Stimulated activated CD8-positive, alpha-beta memory T cell treated with anti-CD3 and anti-CD28 coated beads, Interleukin-7, amount 100 ng/mL, for 1 hour (primary cell): ENCODE data around the gene SLC9A4.

Experiments used
- DNase-seq, 2 donors: peaks; one replicate each; pipeline ENCODE4 v3.0.0-alpha.2; 2020; ENCODE audit warnings: low read depth in 2 of 2

Gene SLC9A4

GRCh38 chr2:102455061-102455670 lies 17.9 kb upstream of the SLC9A4 start:
- no peak for DNase-seq

- no peak for DNase-seq
These were observed 12.6 kb upstream of the SLC9A4 start for GRCh38 chr2:102460467-102460866.

DNA sequence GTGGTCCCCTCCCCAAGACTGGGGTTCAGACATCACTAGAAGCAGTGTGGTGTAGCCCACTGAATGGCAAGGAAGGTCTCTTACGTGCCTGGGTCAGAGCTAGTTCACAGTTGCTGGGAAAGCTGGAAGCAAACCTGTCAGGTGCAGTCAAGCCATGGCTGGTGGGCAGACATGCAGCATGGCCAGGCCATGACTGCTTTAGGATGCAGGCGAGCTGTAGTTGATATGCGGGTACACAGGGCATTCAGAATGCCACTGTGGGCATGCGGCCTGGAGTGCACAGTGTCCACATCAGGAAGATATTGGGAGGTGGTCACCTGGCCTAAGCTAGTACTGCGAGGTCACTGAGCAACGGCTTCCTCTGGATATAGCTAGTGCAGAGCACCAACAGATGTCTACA lies 11.8 kb upstream of the SLC9A4 start:
- DNase-seq = no peak

DNA sequence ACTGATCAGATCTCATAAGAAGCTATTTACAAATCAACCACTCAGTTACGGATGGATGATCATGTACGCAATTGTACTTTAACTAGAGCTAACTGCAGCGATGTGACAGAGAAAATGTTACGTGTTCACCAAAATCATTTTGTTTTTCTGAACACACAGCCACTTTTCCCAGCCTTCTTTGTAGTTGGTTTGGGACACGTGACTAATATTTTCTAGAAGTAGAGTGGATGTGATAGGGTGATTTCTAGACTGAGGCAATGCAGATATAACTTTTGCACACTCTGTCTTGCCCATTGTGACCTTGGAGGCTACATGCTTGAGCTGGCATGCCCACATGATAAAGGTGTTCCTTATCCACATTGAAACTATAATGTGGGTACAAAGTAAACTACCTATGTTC lies 9.9 kb upstream of the SLC9A4 start:
- DNase-seq = no peak

GRCh38 chr2:102470168-102470567 lies 2.9 kb upstream of the SLC9A4 start:
- DNase-seq = no peak

DNA sequence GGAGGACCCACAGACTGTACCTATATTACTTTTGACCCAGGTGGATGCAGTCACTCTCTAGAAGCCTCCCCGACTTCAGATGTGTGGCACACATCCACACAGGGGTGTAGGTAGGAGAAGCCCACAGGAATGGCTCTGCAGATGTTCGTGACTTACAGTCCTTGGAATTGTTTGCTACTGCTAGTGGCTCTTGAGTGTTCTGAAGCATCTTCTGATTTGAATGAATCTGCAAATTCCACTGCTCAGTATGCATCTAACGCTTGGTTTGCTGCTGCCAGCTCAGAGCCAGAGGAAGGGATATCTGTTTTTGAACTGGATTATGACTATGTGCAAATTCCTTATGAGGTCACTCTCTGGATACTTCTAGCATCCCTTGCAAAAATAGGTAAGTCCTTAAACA lies 605 bp downstream of the SLC9A4 start:
- no peak for DNase-seq

GRCh38 chr2:102474785-102475184 lies 1.8 kb downstream of the SLC9A4 start:
- no peak for DNase-seq

GRCh38 chr2:102478686-102479470 lies 5.9 kb downstream of the SLC9A4 start:
- no peak for DNase-seq

- no peak for DNase-seq
These were observed 7.5 kb downstream of the SLC9A4 start for GRCh38 chr2:102480285-102481195.

DNA sequence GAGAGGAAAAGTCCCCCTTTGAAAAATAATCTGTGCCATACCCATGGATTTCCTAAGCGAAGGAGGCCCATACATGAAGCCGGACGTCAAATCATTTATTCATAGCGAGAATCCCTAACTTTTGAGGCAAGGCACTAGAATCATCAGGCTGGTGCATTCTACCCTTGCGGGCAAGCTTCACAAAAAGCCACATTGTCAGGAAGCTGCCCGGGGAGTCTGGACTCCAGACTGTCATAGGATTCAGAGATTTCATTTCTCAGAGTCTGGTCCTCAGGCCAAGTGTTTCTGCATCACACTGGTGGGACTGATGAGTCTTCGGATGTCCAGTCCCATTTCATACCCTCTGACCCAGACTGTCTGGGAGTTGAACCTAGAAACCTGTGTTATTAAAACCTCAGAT lies 8.9 kb downstream of the SLC9A4 start:
- DNase-seq = no peak

- no peak for DNase-seq
These were observed 10.1 kb downstream of the SLC9A4 start for GRCh38 chr2:102483086-102483485.

DNA sequence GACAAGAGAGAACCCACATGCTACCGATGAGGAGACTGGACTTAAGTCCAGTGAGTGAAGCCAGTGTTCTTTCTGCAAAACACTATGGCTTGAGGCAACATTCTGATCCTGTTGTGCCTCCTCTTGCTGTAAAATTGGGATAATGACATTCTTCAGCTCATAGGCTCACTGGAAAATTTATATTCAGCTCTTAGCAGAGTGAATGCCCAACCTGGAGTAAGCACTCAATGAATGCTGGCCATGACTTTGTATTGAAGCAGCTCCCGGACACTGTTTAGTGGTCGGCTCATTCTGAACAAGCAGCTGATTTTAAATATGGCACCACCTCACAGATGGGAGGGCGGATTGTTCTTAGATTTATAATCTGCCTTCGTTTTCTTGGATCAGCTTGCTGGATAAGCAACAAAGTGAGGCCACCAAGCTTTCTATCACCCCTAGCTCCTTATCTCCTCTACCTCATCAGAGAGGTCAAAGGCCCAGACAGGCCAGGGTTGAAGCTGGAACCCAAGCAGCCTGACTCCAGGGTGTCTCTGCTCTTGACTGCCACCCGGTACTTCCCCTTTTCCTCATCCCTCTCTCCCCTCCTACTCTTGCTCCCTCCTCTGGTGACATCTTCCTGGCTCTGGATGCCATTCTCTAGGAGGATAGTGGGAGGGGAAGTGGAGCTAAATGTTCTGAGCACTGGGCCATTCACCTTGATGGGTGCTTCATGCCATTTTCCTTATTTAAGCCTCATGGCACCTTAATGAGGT lies 11.5 kb downstream of the SLC9A4 start:
- DNase-seq = no peak

- DNase-seq = no peak
These were observed 12.2 kb downstream of the SLC9A4 start for GRCh38 chr2:102485147-102485785.

DNA sequence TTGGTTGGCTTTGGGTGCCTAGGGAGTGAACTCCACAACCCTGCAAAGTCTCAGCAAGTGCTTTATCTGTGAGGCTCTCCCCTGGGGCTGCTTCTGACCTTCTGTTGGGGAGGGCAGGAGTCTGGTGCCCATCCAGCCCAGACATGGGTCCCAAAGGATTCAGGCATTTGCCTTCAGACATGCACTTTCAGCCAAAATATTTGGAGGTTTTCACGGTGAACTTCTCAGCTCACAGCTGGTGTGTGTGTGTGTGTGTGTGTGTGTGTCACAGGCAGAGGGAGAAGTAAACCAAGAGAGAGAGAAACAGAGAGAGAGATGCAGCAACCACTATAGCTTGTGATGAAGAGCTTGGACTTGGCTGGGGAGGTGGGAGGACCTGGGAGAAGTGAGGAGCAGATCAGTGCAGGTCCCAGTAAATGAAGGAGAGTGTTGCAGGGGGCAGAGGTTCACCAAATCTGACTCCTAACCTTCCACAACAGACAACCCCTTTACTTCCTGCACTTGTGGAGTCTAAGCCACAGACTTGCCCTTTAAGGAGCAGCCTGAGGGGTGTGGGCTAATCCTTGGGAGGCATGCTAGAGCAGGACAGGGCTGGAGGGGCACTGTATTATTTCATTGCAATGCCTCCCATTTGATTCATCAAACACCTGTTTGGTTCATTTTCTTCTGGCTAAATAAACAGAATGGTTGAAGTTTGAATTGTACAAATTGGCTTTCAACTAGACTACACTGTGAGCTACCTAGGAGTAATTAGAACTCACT lies 14.1 kb downstream of the SLC9A4 start:
- DNase-seq = no peak

DNA sequence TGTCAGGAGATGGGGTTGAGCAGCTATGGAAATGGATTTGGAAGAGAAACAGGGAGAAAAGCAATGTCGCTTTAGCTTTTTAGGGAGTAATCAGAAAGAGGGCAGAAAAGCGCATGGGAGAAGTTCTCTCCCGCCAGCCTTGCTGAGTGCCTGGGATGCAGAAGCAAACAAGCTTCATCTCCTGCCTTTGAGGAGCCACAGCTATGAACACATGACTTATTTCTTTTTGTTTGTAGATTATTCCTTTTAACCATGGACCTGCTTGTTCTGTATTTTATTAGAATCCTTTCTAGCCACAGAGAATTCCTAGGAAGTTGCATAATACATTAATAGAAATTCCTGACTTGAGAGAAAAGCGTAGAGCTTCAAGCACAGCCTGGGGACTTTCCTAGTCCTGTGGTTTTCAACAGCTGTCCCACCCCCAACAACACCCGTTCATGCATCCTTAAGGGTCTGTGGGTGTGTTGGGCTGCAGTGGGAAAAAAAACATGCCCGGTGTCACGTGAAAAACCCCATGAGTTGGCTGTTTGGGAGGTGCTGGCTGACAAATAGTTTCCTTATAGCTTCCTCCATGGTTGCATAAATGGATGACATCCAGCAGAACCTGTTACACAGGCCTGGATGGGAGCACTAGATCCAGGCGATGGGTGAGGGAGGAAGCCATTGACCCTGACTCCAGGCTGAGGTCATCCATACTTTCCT lies 14.9 kb downstream of the SLC9A4 start:
- no peak for DNase-seq

GRCh38 chr2:102489646-102490045 lies 16.6 kb downstream of the SLC9A4 start:
- DNase-seq = no peak

GRCh38 chr2:102492006-102492405 lies 19.0 kb downstream of the SLC9A4 start:
- no peak for DNase-seq

GRCh38 chr2:102494570-102494969 lies 21.5 kb downstream of the SLC9A4 start:
- no peak for DNase-seq

DNA sequence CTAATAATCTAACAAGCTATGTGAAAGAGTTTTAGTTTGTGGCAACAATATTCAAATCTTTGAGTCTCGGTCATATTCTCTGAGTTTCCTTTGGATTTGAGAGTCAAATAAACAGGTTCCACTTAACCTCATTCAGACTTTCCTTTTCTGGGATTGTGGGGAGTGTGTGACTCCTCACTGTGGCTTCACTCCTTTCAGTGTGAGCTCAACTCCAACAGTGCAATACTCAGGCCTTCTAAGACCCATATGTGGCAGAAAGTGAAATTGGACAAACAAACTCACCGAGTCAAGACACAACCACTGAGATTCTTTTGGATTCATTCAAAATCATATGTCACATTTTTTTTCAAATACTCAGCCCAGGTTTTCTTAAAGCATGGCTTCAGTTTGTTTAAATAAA lies 25.4 kb downstream of the SLC9A4 start:
- no peak for DNase-seq

DNA sequence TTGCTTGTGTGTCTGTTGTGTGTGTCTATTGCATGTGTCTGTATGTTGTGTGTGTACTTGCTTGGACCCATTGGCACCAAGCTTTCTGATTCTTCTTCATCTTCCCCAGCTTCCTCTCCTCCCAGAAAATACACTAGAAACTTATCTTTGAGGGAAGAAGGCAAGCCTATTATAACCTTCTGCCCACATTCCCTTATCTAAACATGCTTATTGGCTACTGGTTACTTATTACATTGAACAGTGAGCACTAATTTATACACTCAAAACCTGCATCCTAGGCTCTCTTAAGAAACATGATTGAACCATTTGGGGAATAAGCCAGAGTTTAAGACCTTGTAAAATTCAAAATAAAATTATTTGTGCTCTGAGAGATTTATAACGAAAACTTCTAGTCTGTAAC lies 26.5 kb downstream of the SLC9A4 start:
- DNase-seq = no peak
